Endodermal cell (in vitro differentiated cells): ENCODE results near the gene KCNQ2. TPM values are rescaled to one million over a fixed set of nuclear protein-coding genes. Genes with fewer than 3 reads are reported as not detected.

ENCODE experiments used
- DNase-seq: peaks from one replicate; pipeline ENCODE4 v3.0.0-alpha.2; 2017
- H3K27ac ChIP-seq: 2 replicates; pipeline ENCODE4 v1.5.1; 2013; ENCODE audit warnings: mild to moderate bottlenecking, low read depth, low read length, moderate library complexity
- H3K27me3 ChIP-seq: 2 replicates; pipeline ENCODE4 v1.6.1; 2013; ENCODE audit warnings: mild to moderate bottlenecking, low read length, moderate library complexity; ENCODE audit not compliant: insufficient read depth, control insufficient read depth, poor library complexity, severe bottlenecking
- H3K36me3 ChIP-seq: 2 replicates; pipeline ENCODE4 v1.7.0; 2013; ENCODE audit warnings: mild to moderate bottlenecking, low read length, moderate library complexity; ENCODE audit not compliant: control insufficient read depth, insufficient read depth
- H3K4me1 ChIP-seq: one replicate; pipeline ENCODE4 v1.7.0; 2013; ENCODE audit warnings: low read length; ENCODE audit not compliant: control insufficient read depth, insufficient read depth
- H3K4me3 ChIP-seq: 2 replicates; pipeline ENCODE4 v1.5.1; 2013; ENCODE audit warnings: mild to moderate bottlenecking, low read length, moderate library complexity
- H3K9ac ChIP-seq: 2 replicates; pipeline ENCODE4 v1.6.1; 2013; ENCODE audit warnings: mild to moderate bottlenecking, low read length, moderate library complexity; ENCODE audit not compliant: poor library complexity, severe bottlenecking; ENCODE audit errors: extremely low read depth
- H3K9me3 ChIP-seq: 2 replicates; pipeline ENCODE4 v1.6.1; 2013; ENCODE audit warnings: mild to moderate bottlenecking, low read length, moderate library complexity; ENCODE audit not compliant: control insufficient read depth
- H3K27ac Mint-ChIP-seq: 2 replicates; pipeline ENCODE4 v1.8.0; 2020; ENCODE audit warnings: mixed read lengths
- H3K27me3 Mint-ChIP-seq: 2 replicates; pipeline ENCODE4 v1.8.0; 2021; ENCODE audit warnings: mild to moderate bottlenecking, mixed read lengths; ENCODE audit not compliant: insufficient read depth
- H3K36me3 Mint-ChIP-seq: 2 replicates; pipeline ENCODE4 v1.8.0; 2020; ENCODE audit warnings: low read depth, mixed read lengths
- H3K4me1 Mint-ChIP-seq: 2 replicates; pipeline ENCODE4 v1.8.0; 2020; ENCODE audit warnings: mixed read lengths
- H3K4me3 Mint-ChIP-seq: 2 replicates; pipeline ENCODE4 v1.8.0; 2020; ENCODE audit warnings: mild to moderate bottlenecking, moderate library complexity, mixed read lengths
- H3K9me3 Mint-ChIP-seq: 2 replicates; pipeline ENCODE4 v1.8.0; 2020; ENCODE audit warnings: mild to moderate bottlenecking, mixed read lengths
- WGBS, 2 experiments: methylation state at CpG; one replicate each; pipeline versions ENCODE4 v1.1.5 to v1.1.7; 2013; ENCODE audit warnings: missing lambda C conversion rate in 2 of 2, mixed read lengths in 1 of 2; ENCODE audit not compliant: insufficient coverage in 1 of 2, insufficient read length in 1 of 2; 5-methylcytosine and 5-hydroxymethylcytosine counted together
- total RNA-seq, 2 donors: library from RNA; stranded (reverse); fragmentation: NEBNext Ultra II Directional in 1 of 2; extraction: Animal tissue kit (Norgen Biotek cat#: 25700) in 1 of 2; gene quantifications; 2 replicates in 1 of 2; 3 replicates in 1 of 2; pipeline ENCODE4 v1.2.1, GENCODE V29; 2021
- TF ChIP-seq, protein P1 (sequence below): fragments of 200-600 bp; sonication (generic); conservative IDR thresholded peaks from 2 replicates; pipeline ENCODE4 v1.5.0; 2021; ENCODE audit warnings: antibody characterized with exemption, mild to moderate bottlenecking

Gene KCNQ2
- total RNA-seq, 2 donors from 2014 or later = 36.4 to 62.8 TPM

DNA sequence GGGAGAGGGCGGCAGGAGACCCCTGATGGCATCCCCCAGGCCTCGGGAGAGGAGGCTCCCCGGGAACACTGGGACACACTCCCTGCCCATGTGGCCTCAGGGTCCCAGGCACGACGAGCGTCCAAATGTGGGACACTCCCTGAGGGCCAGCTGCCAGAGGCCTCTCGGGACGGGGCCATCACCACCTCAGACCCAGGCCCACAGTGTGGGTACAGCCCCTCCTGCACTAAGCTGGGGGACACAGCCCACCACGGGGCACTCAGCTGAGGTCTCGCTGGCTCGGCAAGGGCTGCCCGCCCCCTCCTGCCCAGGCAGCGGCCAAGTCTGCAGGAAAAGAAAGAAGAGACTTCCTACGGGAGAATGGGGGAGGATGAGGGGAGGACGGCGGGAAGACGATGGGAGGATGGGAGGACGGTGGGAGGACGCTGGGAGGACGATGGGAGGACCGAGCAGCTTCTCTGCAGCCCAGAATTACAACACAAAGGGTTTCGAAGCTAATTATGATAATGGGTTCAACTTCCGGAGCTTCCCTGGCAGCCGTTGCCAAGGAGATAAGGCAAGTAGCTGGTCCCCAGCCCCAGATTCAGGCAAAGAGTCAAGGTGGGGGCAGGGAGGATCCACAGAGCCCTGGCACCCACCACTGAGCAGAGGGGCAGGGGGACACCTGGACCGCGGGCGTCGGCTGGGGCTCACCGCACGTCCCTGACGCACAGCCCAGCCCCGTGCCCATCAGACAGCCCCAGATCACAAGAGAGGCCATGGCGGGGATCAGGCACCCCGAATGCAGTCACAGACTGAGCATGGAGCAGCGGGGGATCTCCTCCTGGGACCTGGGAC is 17.5 kb downstream of the KCNQ2 start:
- H3K9ac ChIP-seq = no peak overlapping the region
- no peaks in the 10 kb centered on the region for H3K4me1 ChIP-seq
- TF ChIP-seq, protein P1, sequence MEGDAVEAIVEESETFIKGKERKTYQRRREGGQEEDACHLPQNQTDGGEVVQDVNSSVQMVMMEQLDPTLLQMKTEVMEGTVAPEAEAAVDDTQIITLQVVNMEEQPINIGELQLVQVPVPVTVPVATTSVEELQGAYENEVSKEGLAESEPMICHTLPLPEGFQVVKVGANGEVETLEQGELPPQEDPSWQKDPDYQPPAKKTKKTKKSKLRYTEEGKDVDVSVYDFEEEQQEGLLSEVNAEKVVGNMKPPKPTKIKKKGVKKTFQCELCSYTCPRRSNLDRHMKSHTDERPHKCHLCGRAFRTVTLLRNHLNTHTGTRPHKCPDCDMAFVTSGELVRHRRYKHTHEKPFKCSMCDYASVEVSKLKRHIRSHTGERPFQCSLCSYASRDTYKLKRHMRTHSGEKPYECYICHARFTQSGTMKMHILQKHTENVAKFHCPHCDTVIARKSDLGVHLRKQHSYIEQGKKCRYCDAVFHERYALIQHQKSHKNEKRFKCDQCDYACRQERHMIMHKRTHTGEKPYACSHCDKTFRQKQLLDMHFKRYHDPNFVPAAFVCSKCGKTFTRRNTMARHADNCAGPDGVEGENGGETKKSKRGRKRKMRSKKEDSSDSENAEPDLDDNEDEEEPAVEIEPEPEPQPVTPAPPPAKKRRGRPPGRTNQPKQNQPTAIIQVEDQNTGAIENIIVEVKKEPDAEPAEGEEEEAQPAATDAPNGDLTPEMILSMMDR = no peak
- no peaks in the 10 kb centered on the region for H3K27me3 ChIP-seq
- no peak overlapping the region for H3K4me3 ChIP-seq
- no peaks in the 10 kb centered on the region for H3K4me1 Mint-ChIP-seq
- no peaks in the 10 kb centered on the region for H3K9me3 ChIP-seq
- no peak for DNase-seq
- no peak overlapping the region for H3K27ac Mint-ChIP-seq
- no peaks in the 10 kb centered on the region for H3K36me3 Mint-ChIP-seq
- H3K9me3 Mint-ChIP-seq = no peaks in the 10 kb centered on the region
- H3K36me3 ChIP-seq = no peaks in the 10 kb centered on the region
- peak overlapping the region; percentile 89 for H3K27ac ChIP-seq
- WGBS, 2 experiments = 55 to 70% methylated on average over 26 to 35 of the region's 35 CpGs
- no peak overlapping the region for H3K4me3 Mint-ChIP-seq
- no peaks in the 10 kb centered on the region for H3K27me3 Mint-ChIP-seq

DNA sequence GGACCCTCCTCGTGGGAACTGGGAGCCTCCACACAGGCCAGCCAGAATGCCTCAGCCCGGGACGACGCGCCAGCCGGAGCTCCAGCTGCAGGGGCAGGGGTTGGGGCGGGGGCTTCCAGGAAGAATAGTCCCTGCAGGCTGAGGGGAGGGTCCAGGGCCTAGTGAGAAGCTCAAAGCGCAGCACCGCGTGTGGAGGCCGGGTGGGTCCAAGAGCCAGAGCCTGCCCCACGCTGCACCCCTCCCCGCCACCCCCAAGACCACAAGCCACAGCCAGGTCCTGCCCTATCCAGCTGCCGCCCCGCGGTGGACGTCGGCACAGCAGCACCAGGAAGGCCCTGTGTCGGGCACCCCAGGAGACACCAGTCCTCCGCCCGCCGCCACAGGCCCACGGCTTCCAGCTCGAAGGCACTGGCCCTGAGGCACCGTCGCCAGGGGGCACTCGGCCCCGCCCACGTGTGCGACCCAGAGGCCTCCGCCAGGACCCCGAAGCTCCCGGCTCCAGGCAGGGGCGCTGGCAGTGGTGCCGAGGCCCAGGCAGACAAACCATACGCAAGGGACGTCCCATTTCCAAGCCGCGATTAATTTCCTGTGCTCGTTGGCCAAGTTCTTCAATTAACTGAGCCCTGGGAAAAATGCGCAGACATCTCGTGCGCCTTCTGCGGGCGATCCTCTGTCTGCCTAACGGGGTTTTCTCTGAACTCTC is 19.5 kb downstream of the KCNQ2 start:
- Histone ChIP-seq H3K36me3 (no peaks in the 10 kb centered on the region), H3K9me3 (no peaks in the 10 kb centered on the region), H3K27me3 (no peaks in the 10 kb centered on the region), H3K4me1 (no peaks in the 10 kb centered on the region), H3K4me3 (no peak overlapping the region), H3K9ac (no peak overlapping the region), H3K27ac (peak overlapping the region; percentile 89)
- no peaks in the 10 kb centered on the region for H3K27me3 Mint-ChIP-seq
- no peak overlapping the region for H3K4me3 Mint-ChIP-seq
- no peak overlapping the region for H3K27ac Mint-ChIP-seq
- H3K9me3 Mint-ChIP-seq = no peaks in the 10 kb centered on the region
- 82 to 88% methylated on average over 32 to 46 of the region's 46 CpGs for WGBS, 2 experiments
- peak; percentile 82 for DNase-seq
- TF ChIP-seq, protein P1 = no peak
- H3K36me3 Mint-ChIP-seq = no peaks in the 10 kb centered on the region
- H3K4me1 Mint-ChIP-seq = no peaks in the 10 kb centered on the region

DNA sequence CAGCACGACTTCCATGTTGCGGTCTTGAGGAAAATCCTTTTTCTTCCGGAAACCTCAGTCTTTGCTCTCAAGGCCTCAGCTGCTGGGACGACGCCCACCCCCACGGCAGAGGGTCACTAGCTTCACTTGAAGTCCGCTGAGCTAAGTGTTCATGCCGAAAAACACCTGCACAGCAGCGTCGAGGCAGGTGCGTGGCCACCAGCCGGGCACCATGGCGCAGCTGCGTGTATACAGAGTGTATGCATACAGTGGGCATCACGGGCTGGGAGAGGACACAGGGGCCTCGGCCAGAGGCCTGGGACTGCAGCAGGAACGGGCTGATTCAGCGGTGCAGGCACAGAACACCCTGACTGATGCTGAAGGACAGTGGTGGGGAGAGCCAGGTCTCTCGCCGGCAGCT is 20.1 kb downstream of the KCNQ2 start:
- Mint-ChIP-seq H3K27ac (no peak overlapping the region), H3K36me3 (no peaks in the 10 kb centered on the region), H3K4me1 (no peaks in the 10 kb centered on the region), H3K4me3 (no peak overlapping the region), H3K9me3 (no peaks in the 10 kb centered on the region), H3K27me3 (no peaks in the 10 kb centered on the region)
- no peaks in the 10 kb centered on the region for H3K36me3 ChIP-seq
- no peaks in the 10 kb centered on the region for H3K27me3 ChIP-seq
- H3K4me1 ChIP-seq = no peaks in the 10 kb centered on the region
- H3K9me3 ChIP-seq = no peaks in the 10 kb centered on the region
- WGBS, 2 experiments = 93 to 95% methylated on average over 15 to 20 of the region's 20 CpGs
- no peak overlapping the region for H3K9ac ChIP-seq
- no peak for DNase-seq
- TF ChIP-seq, protein P1 = no peak
- H3K4me3 ChIP-seq = no peak overlapping the region
- H3K27ac ChIP-seq = peak overlapping the region; percentile 89
